HG02798 (cell line): ENCODE data around the gene CUEDC1.
A peak's percentile ranks its signal among the peaks of the same experiment; 100 is the strongest.

ENCODE experiments used
- ATAC-seq: cut with Tn5 transposase; IDR thresholded peaks from one replicate; pipeline ENCODE4 v1.9.1; 2021; ENCODE audit warnings: mild to moderate bottlenecking; ENCODE audit not compliant: unreplicated experiment, poor library complexity

CUEDC1 gene

DNA sequence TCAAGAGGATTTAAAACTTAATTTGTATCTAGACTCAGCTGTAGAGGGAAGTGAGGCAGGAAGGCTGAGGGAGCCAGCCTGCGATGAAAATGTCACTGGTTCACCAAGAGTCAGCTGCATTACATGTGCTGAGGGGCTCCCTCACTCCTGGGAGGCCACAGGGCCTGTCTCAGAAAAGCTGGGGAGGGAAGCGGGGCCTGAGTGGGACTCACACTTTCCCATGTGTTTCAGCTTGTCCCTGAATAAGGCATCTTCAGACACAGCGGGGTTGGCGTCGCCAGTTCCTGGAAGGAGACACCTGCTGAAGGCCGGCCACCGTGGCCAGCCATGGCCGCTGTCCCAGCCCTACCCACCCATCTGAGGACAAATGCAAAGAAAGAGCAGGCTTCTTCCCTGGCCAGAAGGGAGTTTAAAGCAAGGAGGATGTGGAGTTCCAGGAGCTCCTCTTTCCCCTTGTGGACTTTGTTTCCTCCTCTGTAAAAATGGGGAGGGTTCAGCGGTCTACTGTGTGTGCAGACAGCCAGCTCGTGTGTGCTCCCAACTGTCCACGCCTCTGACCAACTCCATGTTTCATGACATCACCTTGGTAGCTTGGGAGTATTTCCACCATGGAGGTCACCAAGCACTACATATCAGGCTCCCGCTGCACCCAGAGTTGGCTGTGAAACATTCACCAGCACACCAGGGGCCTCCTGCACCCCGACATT lies 86.1 kb downstream of the CUEDC1 start:
- ATAC-seq: no peak

DNA sequence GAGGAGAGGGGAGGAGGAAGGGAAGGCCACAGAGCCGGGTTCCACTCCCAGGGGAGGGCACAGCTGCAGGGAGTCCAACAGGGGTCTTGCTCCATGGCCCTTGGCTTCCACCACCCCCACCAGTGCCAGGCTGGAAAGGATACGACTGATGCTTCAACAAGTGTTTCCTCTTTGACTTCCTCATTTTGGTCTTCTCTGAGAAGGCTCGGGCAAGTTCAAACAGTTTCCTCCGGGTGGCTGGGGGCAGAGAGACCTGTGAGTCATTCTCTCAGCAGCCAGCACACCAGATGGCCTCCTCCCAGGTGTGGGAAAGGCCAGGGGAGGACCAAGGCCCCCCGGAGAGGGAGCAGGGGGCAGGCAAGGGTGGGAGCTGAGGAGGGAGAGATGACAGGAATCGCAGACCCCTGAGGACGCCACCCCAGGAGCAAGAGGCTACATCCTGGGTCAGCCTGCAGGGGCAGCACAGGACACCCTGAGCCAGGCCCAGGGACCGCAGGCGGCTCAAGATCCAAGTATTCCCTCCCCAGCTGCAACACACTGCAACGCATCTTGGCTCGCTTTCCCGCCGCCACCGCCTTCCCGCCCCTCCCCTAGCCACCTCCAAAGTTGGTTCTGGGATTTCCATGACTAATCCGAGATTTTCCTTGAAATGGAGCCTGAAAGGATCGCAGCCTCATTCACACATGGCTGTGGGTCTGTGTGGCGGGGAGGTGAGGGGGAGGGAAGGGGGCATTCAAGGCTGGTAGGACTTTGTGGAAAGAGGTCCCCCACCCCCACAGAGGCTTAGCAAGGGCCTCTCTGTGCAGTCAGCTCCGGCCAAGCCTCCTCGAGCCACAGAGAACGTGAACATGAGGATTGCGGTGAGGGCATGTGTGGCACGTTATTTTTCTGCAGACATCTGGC lies 87.0 kb downstream of the CUEDC1 start:
- ATAC-seq: peak; percentile 79

DNA sequence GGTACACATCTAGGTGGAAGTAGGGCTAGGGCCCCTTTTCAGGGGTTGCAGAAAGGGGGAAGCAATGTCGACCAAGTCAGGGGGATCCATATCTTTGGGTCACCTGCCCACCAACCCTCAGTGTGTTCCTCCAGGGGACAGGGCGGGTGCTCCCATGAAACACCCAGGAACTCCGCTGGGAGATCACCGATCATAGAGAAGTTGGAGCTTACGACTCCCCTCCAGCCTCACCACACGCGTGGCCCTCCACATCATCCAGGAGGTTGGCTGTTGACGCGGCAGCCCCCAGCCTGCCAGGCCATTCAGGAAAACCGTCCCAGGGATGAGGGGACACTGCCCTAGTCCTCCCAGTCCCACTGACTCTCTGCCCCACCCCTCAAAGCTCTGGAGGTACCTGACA lies 88.1 kb downstream of the CUEDC1 start:
- no peak for ATAC-seq

DNA sequence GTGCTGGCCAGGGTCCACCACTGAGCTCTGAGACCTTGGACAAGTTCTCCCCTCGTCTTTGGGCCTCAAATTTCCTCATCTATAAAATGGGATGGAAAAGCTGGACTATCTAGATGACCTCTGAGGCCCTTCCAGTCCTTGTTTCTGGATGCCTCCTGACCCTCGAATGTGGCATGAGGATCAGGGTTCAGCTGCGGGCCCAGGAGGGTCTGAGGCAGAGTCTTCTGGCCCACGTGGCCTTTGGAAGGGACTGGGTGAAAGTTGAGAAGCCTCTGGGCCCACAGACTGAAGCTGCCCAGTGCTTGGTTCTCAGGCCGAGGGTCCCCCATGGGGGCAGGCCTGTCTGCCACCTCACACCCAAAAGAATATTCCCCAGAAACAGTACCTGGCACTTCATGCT lies 88.5 kb downstream of the CUEDC1 start:
- ATAC-seq: no peak

DNA sequence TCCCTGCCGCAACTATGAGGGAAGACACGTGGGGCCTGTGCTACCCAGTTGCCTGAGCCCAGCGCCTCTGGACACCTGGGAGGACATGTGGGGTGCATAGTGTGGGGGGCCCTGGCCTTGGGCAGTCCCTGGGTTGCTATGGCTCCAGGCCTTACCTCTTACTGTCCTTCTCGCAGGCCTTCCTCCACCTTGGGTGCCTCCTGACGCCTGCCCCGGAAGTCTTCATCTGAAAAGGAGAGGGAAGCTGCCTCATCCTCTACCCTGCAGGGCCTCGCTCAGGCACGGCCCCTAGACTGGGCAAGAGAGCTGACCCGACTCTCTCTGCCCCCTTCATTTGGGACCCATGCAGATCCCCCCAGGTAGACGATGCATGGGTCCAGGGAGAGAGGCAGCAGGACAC lies 88.9 kb downstream of the CUEDC1 start:
- no peak for ATAC-seq

DNA sequence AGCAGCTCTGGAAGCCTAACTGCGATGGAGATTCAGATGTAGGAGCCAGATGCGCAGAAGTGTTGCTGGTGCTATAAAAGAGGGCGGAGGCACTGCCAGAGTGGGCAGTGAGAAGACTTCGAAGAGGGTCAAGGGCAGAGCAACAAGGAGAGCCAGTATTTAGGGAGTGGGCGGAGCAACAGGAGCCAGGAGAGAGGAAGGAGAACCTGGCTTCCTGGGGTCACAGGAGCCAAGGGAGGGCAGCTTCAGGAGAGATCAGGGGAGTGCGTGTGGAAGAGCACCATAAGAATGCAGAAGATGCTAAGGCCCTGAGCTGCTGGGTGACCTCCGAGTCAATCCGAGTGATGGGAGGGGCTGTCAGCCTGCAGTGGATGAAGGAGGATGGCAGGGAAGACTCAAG lies 90.9 kb downstream of the CUEDC1 start:
- ATAC-seq: no peak

DNA sequence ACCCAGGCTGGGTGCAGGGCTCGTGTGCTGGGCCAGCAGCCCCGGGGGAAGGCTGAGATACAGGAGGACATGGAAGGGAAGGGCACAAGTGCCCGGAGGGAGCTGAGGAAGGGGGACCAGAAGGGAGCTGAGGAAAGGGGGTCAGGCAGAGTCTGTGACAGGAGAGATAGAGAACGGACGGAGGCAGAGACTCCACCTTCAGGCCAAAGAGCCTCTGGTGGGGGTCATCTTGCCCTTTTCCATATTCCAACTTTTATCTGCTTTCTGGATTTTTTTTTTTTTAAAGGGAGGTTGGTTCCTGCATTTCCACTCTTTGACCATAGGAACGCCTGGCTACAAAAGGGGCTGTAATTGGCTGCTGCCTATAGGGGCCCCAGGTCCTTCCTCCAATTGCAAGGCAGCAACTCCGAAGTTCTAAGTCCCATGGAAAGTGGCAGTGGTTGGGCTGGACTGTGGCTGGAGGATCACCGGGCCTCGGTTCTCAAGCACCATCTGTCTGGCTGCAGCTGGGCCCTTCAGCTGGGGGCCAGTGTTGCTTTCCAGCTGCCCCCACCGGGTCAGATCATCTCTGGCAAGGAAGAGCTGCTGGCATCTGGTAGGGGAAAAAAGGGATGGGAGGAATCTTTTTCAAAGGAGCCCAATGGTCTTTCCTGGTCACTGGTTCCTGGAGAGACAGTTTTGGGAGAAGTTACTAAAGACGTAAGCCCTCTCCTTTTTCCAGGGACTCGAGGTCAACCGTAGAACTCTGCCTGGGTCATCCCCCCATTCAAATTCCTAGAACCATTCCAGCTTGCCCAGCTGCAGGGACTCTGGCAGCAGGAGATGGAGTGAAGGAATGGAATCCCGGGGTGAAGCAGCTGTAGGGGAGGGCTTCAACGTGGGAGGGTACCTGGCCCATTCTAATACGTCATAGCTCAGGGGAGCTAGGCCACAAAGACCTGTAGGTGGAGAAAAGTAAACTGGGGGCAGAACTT lies 92.2 kb downstream of the CUEDC1 start:
- ATAC-seq: no peak

DNA sequence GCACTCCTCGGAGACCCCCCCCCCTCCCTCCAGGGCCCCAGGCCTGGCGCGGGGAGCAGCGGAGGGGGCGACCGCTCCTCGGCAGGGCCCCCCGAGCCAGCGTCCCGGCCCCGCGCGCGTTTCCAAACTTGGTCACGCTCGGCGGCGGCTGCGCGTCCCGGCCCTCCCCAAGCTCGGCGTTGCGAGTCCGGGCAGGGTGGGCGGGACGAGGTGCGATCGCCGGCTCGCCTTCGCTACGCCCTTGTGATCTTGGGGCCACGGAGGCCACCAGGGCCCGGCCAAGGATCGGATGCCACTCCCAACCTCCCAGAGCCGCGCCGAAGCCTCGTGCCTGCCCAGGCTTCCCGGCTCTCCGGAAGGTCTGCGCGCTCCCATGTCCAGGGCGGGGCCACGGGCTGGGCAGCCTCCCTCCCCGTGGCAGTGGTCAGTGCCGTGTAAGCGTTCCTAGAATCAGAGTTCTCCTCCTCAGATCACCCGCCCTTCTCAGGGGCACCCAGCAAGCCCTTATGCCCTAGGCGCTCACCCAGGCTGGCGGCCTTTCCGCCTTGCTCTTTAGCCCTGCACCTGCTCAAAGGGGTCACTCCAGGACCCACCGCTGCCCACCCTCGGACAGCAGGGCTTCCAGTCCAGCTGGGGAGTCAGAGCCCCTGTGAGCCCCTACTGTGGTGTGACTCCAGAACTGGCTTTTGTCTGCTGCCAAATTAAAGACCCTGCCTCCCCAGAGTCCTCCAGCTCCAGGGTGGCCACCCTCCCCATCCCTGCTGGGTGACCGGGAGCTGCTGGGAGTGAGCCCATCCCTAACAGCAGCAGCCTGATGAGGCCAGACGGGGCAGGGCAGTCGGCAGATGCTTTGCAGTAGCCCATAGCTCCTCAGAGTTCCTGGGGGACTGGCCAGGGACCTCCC lies 93.2 kb downstream of the CUEDC1 start:
- ATAC-seq: no peak

DNA sequence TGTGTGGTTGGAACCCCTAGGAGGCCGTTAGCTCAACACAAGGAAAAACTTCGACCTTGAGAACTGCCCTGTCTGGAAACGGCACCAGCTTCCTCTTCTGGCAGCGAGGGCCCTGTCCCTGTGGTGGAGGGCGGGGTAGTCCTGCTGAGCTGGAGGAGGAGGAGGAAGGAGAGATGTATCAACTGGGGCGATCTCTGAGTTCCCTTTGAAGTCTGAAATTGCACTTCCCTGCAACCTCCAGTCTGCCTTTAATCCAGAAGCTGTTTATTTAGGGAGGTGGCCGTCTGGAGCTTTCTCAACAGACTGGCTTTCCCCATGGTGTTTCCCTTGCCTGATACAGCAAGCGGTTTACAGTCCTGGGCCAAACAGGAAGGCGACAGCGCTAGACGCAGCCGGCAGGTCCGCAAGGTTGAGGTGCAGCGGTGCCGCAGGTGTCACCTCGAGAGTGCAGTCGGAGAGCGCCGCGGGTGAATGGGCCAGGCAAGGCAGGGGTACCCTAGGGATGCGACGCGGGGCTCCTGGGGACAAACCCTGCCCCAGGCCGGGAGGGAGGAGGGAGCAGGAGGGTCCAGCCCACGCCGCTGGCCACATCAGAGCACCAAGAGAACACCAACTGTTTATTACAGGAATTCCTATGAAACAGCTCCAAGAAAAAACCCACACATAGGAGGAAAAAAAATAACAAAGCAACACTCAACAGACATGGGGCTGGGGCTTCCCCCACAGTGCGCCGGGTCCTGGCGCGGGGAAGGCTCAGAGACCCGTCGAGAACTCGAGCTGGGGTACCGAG lies 94.0 kb downstream of the CUEDC1 start:
- ATAC-seq: no peak

DNA sequence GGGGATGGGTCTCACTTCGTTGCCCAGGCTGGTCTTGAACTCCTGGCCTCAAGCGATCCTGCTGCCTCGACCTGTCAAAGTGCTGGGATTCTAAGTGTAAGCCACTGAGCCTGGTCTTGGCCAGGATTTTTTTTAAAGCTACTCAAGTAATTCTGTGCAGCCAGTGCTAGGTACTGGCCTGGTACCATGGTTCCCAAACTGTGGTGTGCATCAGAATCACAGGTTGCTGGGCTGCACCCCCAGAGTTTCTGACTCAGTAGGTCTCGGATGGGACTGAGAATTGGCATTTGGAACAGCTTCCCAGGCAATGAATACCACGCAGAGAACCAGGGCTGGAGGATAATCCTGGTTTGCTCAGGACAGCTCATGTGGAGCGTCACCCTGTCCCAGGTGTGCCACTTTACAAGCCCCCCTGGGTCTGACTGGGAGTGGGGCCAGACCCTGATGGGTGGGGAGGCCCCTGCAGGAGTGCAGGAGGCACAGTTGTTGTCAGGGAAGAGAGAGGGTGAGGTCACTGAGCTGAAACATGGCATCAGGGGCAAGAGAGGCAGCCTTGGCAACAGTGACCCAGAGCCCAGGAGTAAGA lies 94.7 kb downstream of the CUEDC1 start:
- no peak for ATAC-seq

DNA sequence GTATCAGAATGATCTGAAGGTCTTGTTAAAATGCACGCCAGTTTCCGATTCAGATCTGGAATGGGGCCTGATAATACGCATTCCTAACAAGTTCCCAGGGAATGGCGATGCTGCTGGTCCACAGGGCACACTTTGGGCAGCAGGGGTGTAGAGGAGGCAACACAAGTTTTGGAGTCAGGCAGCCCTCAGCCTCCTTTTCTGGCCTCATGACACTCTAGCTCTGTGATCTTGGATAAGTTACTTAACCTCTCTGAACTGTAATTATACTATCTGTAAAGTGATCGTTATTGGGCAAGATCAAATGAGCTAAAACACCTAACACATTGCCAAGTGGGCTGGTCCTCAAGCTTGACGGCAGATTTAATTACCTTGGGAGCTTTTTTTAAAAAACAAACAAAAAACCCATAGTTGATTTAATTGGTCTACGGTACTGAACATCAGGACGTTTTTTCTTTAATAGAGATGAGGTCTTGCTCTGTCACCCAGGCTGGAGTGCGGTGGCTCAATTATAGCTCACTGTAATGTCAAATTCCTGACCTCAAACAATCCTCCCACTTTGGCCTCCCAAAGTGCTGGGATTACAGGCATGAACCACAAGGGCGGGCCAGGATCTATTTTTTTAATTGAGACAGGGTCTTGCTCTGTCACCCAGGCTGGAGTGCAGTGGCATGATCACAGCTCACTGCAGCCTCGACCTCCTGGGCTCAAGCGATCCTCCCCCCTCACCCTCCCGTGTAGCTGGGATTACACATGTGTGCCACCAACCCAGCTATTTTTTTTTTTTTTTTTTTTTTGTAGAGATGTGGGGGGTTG lies 95.4 kb downstream of the CUEDC1 start:
- no peak for ATAC-seq

DNA sequence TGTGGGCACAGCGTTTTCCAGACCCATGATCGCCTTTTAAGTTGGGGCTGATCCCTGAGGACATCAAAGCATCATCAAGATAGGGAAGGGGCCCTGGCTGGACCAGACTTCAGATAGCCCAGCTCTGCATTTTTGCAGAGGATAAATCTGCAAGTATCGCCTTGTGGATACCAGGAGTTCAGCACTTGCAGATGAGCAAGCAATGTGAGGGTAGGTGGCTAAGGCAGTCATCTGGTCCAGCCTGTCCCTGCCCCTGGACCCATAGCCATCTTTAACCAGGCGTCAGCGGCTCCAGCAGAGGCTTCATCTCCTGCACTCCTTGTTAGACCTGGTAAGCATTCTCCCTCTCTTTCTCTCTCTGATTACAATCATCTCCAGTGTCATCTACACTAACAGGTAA lies 96.4 kb downstream of the CUEDC1 start:
- no peak for ATAC-seq

DNA sequence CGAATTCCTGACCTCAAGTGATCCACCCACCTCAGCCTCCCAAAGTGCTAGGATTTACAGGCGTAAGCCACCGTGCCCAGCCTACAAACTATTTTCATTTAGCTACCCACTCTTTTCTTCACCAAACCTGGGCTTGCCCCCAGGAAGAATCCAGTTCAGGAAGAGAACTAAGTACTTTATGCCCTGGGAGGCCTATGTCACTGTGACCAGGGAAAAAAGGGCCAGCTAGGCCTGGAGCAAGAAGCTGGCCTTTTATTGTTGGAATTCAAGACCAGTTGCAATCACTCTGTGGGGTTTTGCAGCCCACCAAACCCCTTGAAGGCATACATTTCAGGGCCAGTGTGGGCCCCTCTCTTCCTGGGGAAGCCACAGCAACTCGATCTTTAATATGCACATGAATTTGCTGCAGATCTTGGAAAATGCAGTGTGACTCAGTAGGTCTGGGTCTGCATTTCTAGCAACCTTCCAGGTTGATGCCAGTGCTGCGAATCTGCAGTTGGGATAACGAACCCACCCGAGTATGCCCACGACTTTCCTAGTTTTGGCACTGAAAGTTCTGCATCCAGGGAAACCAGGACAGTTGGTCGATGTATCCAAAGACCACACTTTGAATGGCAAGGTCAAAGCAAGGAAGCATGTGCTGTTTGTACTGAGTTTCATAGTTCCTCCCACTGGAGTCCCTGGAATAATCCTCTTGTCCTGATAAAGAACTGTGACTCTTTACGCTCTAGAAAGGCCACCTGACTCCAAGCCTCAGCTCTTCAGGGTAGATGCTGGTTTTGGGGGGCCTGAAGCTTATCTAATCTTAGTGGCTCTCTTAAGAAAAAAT lies 98.2 kb downstream of the CUEDC1 start:
- ATAC-seq: no peak

DNA sequence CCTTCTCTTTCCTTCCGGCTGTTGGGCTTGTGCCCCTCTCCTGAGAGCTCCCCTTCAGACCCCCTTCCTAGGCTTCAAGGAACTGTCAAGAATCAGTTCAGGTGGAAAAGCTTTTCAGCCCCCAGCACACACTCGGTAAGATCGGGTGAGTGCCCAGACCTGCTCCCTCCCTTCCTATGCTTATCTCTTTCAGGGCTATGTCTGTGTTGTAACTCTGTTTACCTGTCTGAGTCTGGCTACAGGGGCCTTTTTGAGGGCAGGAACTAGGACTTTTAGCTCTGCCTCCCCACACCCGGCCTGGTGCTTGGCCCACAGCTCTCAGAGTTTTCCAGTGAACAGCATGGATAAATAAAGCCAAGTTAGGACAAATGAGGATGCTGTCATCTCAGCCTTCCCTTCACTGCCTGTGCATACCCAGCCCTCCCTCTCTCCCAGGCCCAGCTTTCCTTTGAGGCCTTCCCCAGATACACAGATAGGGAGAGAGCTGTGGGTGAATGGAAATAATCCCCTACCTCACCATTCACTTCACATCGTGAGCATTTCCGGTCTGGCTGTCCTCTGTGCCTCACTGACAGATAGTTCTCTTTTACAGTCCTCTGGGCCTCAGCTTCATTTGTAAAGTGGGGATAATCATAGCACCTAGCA lies 99.7 kb downstream of the CUEDC1 start:
- no peak for ATAC-seq

DNA sequence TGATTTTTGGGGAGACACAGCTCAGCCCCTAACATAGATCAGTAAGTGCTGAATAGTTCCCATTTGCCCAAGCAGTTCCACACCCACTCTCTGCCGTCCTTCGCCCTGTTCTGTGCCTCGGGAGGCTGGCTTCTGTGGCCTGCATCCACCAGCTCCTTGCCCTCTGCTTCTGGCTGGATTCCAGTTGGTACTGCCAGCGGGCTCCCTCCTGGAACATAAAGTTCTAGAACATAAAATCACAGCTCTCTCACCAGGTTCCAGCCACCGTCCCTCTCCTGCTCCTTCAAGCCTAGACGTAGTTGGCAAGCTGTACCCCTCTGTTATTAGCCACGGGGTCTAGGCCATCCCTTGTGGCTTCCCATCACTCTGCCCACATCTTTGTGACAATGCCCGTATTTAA lies 101.5 kb downstream of the CUEDC1 start:
- ATAC-seq: no peak

DNA sequence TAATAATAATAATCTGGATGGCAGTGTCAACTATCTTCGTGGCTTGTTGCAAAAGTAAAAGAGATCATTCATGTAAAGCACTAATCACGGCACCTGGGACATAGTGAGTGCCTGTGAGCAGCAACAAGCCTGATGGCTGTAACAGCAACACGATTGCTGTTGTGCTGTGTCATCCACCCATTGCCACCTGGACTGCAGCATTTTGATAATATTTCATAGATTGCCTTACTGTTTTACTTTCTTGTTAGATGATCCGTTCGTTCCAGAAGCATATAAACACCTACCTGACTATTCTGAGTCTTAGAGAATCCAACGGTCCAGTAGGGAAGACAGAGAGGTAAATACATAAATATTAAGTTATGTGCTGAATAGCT lies 102.3 kb downstream of the CUEDC1 start:
- ATAC-seq: no peak
